ENCODE measurements around the gene ZNF292.

ZNF292 gene

DNA sequence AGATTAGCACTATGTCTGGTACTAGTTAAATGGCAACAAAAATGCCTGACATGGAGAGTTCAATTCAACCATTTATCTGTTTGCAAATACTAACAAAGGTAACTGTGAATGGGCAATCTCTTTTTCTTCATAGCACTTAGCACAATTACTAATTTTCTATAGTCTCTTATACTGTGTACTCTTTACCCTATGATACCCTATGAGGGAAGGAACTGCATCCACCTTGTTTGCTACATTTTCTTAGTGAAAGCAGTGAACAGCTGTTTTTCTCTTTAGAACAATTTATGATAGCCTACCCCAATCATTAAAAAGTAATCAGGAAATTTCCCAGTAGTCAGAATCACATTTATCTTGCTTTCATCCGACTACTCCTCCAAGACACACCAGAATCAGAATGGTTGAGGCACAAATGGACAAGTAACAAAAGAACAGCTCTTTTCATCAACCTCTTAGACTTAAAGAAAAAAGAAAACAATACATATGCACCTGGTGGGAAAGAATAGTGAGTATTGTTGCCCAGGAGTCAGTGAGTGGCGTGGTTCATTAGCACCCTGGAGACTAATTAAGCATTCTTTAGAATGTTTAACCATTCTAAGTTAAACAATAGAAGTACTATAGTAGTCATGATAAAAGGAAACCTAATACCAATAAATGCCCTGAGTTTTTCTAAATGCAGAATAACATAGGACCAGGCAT lies 16.7 kb downstream of the ZNF292 start:
- no peak for TF ChIP-seq POLR2AphosphoS5 (IDR thresholded peaks at IDR 0.05; ENCODE audit: borderline replicate concordance, low read depth, low read length)
- TF ChIP-seq FOXP2 (optimal IDR thresholded peaks at IDR 0.05; ENCODE audit: control extremely low read depth, extremely low read length, insufficient read depth) = no peak
- H3K36me3 ChIP-seq (ENCODE audit: insufficient read depth, low read length) = peaks cover 20% of the 10 kb centered on the region
- H3K27ac ChIP-seq = no peak overlapping the region
- H3K9me3 ChIP-seq (ENCODE audit: low read depth, low read length) = no peaks in the 10 kb centered on the region
- H3K9ac ChIP-seq (ENCODE audit: insufficient read length) = no peak overlapping the region
- H3K4me3 ChIP-seq = no peak overlapping the region
- no peak for DNase-seq (ENCODE audit: low read depth, low spot score)

DNA sequence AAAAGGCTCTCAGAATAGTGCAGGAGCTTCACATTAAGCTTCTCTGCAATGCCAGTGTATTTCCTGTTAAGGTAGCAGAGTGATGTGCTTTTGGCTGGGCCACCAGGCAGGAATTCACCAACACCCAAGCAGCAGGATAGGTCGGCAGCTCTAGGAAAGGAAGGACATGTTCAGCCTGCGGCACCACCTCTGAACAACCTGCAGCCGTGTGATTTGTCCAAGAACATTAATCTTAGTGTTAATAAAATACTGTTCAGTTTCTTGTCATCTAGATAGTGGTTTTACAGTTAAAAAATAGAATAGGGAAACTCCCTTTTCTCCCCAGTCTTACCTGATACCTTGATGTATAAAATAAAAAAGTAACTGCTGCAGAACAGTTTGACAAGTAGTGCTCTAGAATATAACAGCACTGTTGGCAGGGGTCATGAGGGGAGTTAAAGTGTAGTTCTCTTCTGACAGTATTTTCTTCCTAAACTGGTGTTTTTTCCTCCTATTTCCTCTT lies 18.8 kb downstream of the ZNF292 start:
- no peak overlapping the region for H3K27ac ChIP-seq
- TF ChIP-seq EZH2 (IDR thresholded peaks at IDR 0.05) (no peak), FOXP2 (optimal IDR thresholded peaks at IDR 0.05; ENCODE audit: control extremely low read depth, extremely low read length, insufficient read depth) (no peak), POLR2AphosphoS5 (IDR thresholded peaks at IDR 0.05; ENCODE audit: borderline replicate concordance, low read depth, low read length) (no peak)
- no peak for DNase-seq (ENCODE audit: low read depth, low spot score)
- H3K9ac ChIP-seq (ENCODE audit: insufficient read length) = no peak overlapping the region
- H3K4me3 ChIP-seq = no peak overlapping the region
- H3K9me3 ChIP-seq (ENCODE audit: low read depth, low read length) = no peaks in the 10 kb centered on the region; the same call in 1 of the 2 replicates
- peaks cover 30% of the 10 kb centered on the region for H3K36me3 ChIP-seq (ENCODE audit: insufficient read depth, low read length)

DNA sequence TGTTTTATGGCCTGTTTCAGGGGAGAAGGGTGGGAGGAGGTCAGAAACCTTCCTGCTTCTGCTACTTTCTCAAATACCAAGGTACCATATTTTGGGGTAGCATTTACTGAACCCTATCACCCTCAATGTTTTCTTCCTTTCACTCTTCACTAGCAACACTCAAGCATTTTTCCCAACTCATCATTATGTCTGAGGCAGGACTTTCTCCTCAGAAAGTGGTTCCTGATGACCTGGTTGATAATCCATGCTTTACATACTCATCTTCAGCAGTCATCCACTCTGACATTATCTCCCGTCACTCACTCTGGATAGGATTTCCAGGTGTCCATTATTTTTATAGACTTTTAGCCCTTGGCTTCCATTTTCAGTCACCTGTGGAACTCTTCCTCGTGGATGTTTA lies 21.1 kb downstream of the ZNF292 start:
- Histone ChIP-seq H3K27ac (no peak overlapping the region), H3K9ac (ENCODE audit: insufficient read length) (no peak overlapping the region), H3K36me3 (ENCODE audit: insufficient read depth, low read length) (peaks cover 27% of the 10 kb centered on the region), H3K9me3 (ENCODE audit: low read depth, low read length) (no peaks in the 10 kb centered on the region; the same call in 1 of the 2 replicates), H3K4me3 (no peak overlapping the region)
- TF ChIP-seq FOXP2 (optimal IDR thresholded peaks at IDR 0.05; ENCODE audit: control extremely low read depth, extremely low read length, insufficient read depth) (no peak), EZH2 (IDR thresholded peaks at IDR 0.05) (no peak)
- DNase-seq (ENCODE audit: low read depth, low spot score) = no peak

DNA sequence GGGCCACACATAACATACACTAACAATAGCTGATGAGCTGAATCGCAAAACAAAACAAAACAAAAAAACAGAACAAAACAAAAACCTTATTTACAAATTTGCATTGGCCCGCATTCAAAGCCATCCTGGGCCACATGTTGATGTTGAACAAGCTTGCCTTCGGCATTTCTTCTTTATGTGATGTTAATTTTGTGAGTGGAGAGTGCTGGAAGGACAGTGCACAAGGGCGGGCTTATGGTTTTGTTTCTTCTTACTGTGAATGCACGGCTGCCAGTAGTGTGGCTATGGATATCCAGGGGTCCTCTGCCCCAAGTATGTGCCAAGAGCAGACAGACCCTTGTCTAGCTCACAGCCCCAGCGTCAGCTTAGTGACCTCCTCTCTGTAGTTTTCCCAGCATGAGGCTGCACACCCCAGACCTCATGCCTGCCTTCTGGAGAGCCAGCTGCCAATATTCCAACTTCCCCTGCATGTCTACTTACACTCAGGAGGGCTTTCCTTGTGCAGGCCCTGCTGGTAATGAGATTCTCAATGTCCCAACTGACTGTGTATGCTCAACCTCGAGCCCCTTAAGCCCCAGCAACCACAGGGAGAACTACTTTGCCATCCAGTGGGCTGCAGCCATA lies 24.9 kb downstream of the ZNF292 start:
- Histone ChIP-seq H3K4me3 (no peak overlapping the region), H3K9me3 (ENCODE audit: low read depth, low read length) (no peaks in the 10 kb centered on the region; the same call in 1 of the 2 replicates), H3K9ac (ENCODE audit: insufficient read length) (no peak overlapping the region), H3K27ac (no peak overlapping the region), H3K36me3 (ENCODE audit: insufficient read depth, low read length) (peaks cover 35% of the 10 kb centered on the region)
- DNase-seq (ENCODE audit: low read depth, low spot score) = no peak
- TF ChIP-seq FOXP2 (optimal IDR thresholded peaks at IDR 0.05; ENCODE audit: control extremely low read depth, extremely low read length, insufficient read depth) = no peak

DNA sequence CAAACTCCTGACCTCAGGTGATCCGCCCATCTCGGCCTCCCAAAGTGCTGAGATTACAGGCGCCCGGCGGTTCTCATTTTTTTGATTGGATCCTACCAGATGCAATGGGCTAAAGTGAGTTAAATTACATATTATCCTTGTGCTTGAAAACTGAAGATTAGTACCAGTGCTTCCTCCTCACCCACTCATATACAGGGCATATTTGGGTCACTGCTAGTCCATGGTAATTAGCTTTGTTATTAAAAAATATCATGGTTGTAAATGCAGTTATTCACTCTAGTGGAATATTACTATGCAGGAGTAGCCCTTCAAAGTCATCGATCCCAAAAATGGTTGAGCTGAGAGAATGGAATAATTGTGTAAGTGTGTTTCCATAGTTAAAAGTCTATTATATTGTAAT lies 26.5 kb downstream of the ZNF292 start:
- Histone ChIP-seq H3K4me3 (no peak overlapping the region), H3K9me3 (ENCODE audit: low read depth, low read length) (no peaks in the 10 kb centered on the region; the same call in 1 of the 2 replicates), H3K27ac (no peak overlapping the region), H3K9ac (ENCODE audit: insufficient read length) (no peak overlapping the region), H3K36me3 (ENCODE audit: insufficient read depth, low read length) (peaks cover 27% of the 10 kb centered on the region)
- no peak for TF ChIP-seq EZH2 (IDR thresholded peaks at IDR 0.05)
- no peak for TF ChIP-seq FOXP2 (optimal IDR thresholded peaks at IDR 0.05; ENCODE audit: control extremely low read depth, extremely low read length, insufficient read depth)
- TF ChIP-seq POLR2AphosphoS5 (IDR thresholded peaks at IDR 0.05; ENCODE audit: borderline replicate concordance, low read depth, low read length) = no peak
- no peak for DNase-seq (ENCODE audit: low read depth, low spot score)

DNA sequence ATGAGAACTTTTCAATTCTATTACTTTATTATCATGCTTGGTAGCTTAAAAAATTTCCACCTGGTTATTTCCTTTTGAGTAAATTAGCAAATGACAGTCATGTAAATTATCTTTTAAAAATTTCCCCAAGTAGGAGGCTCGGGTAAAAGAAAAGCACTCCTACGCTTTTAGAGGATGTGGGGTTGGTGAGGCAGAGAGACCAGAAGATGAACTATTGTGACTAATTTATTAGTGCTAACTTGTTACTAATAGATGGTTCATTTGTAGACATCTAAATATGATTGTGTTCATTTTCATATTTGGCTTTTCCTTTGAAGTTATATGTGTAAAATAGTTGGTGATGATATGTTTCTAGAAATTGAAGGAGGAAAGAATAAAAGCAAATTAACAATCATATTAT lies 27.0 kb downstream of the ZNF292 start:
- Histone ChIP-seq H3K27ac (no peak overlapping the region), H3K9ac (ENCODE audit: insufficient read length) (no peak overlapping the region), H3K4me3 (no peak overlapping the region), H3K36me3 (ENCODE audit: insufficient read depth, low read length) (peaks cover 27% of the 10 kb centered on the region), H3K9me3 (ENCODE audit: low read depth, low read length) (no peaks in the 10 kb centered on the region; the same call in 1 of the 2 replicates)
- no peak for DNase-seq (ENCODE audit: low read depth, low spot score)
- no peak for TF ChIP-seq FOXP2 (optimal IDR thresholded peaks at IDR 0.05; ENCODE audit: control extremely low read depth, extremely low read length, insufficient read depth)
- no peak for TF ChIP-seq POLR2AphosphoS5 (IDR thresholded peaks at IDR 0.05; ENCODE audit: borderline replicate concordance, low read depth, low read length)
- TF ChIP-seq EZH2 (IDR thresholded peaks at IDR 0.05) = no peak

DNA sequence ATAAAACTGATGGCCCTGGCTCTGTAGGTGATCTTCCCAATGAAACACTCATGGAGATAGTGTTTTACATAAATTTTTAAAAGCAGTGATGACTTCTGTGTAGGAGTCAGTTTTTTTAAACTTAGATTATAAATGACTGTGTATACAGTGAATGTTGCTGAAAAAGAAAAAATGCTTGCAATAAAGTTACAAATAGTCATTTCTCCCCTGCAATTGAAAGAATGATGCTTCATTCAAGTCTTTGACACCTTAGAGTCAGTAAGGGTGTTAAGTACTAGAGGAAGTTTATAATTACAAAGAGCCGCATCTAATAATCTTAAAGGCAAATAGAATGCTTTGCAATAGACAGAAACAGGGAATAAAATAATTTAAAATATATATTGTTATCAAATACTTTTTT lies 27.6 kb downstream of the ZNF292 start:
- no peak for TF ChIP-seq FOXP2 (optimal IDR thresholded peaks at IDR 0.05; ENCODE audit: control extremely low read depth, extremely low read length, insufficient read depth)
- no peak for TF ChIP-seq EZH2 (IDR thresholded peaks at IDR 0.05)
- no peak for TF ChIP-seq POLR2AphosphoS5 (IDR thresholded peaks at IDR 0.05; ENCODE audit: borderline replicate concordance, low read depth, low read length)
- Histone ChIP-seq H3K36me3 (ENCODE audit: insufficient read depth, low read length) (peaks cover 21% of the 10 kb centered on the region), H3K9ac (ENCODE audit: insufficient read length) (no peak overlapping the region), H3K9me3 (ENCODE audit: low read depth, low read length) (no peaks in the 10 kb centered on the region; the same call in 1 of the 2 replicates), H3K27ac (no peak overlapping the region), H3K4me3 (no peak overlapping the region)
- DNase-seq (ENCODE audit: low read depth, low spot score) = no peak

DNA sequence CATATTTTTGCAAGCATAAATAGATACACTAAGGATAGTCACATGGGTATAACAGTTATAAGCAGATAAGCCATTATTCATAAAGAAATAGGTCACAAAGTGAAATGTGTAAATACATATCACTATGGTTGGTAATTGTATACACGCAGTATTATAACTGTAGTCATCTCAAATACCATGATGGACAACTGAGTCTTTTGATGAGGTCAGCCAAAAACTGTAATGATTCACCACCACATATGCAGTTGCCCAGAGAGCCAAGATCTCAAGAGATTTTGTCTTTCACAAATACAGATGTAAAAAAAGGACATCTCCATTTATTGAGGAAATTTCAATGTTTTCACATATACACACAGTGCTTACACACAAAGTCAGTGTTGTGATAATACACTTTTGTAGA lies 28.3 kb downstream of the ZNF292 start:
- H3K36me3 ChIP-seq (ENCODE audit: insufficient read depth, low read length) = peaks cover 18% of the 10 kb centered on the region; the same call in 1 of the 2 replicates
- DNase-seq (ENCODE audit: low read depth, low spot score) = no peak
- no peak overlapping the region for H3K27ac ChIP-seq

More for the DNA sequence above, 28.3 kb downstream of the ZNF292 start:
- TF ChIP-seq EZH2 (IDR thresholded peaks at IDR 0.05) = no peak
- no peak for TF ChIP-seq POLR2AphosphoS5 (IDR thresholded peaks at IDR 0.05; ENCODE audit: borderline replicate concordance, low read depth, low read length)
- TF ChIP-seq FOXP2 (optimal IDR thresholded peaks at IDR 0.05; ENCODE audit: control extremely low read depth, extremely low read length, insufficient read depth) = no peak
- no peaks in the 10 kb centered on the region for H3K9me3 ChIP-seq (ENCODE audit: low read depth, low read length)
- H3K4me3 ChIP-seq = no peak overlapping the region
- no peak overlapping the region for H3K9ac ChIP-seq (ENCODE audit: insufficient read length)

Measured in SK-N-MC (cell line).